Activated T-cell treated with anti-CD3 and anti-CD28 coated beads, Interleukin-2, amount 50 U/mL, for 4 hours (primary cell): ENCODE results near the gene CRISP3. TPM values are rescaled to one million over a fixed set of nuclear protein-coding genes. Genes with fewer than 3 reads are reported as not detected.
"Not testable (repeated sequence)": the region's sequence is repeated elsewhere in the genome, so short reads cannot be mapped to it uniquely, and the experiment has no call there.

Experiments used
- ATAC-seq, 2 donors: fragments of 200-7000 bp; cut with Tn5 transposase; one replicate each; pipeline ENCODE4 v1.10.0; 2021
- DNase-seq: peaks from one replicate; pipeline ENCODE4 v3.0.0-alpha.2; 2020
- H3K27me3 Mint-ChIP-seq: one replicate; pipeline ENCODE4 v1.8.0; 2021; ENCODE audit warnings: low read depth, mixed read lengths
- H3K36me3 Mint-ChIP-seq: one replicate; pipeline ENCODE4 v1.8.0; 2022; ENCODE audit warnings: mixed read lengths; ENCODE audit not compliant: insufficient read depth
- H3K4me1 Mint-ChIP-seq: one replicate; pipeline ENCODE4 v1.8.0; 2021; ENCODE audit warnings: low read depth, mixed read lengths
- H3K4me3 Mint-ChIP-seq: one replicate; pipeline ENCODE4 v1.8.0; 2021; ENCODE audit warnings: mild to moderate bottlenecking, moderate library complexity, mixed read lengths
- H3K9me3 Mint-ChIP-seq: one replicate; pipeline ENCODE4 v1.8.0; 2021; ENCODE audit warnings: mixed read lengths
- total RNA-seq, 3 donors: library from RNA; stranded (reverse); gene quantifications; one replicate each; pipeline ENCODE4 v1.2.1, GENCODE V29; 2021

Gene CRISP3
- total RNA-seq, 3 donors from 2014 or later: not detected

DNA sequence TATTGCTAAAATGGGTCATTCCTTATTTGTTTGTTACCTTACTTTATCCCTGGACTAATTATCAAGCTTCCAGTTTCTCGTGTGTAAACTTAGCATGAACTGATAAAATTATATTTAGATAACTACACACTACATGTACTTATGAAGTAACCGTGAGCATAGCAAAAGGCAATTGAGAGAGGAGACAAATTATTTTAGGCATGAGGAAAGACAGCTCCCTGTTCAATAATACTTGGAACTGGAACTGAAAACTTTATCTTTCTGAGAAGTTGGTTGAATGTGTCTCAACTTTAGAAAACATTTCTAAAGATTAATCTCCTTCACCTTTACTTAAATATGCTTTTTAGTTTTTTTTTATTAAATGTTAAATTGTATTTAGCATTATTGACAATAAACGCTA lies 11.4 kb downstream of the CRISP3 start:
- Mint-ChIP-seq H3K9me3 (peaks cover 4% of the 10 kb centered on the region), H3K4me1 (no peaks in the 10 kb centered on the region), H3K27me3 (no peaks in the 10 kb centered on the region), H3K4me3 (no peak overlapping the region), H3K36me3 (no peaks in the 10 kb centered on the region)
- ATAC-seq: no peak
- DNase-seq: no peak

- Mint-ChIP-seq H3K4me1 (no peaks in the 10 kb centered on the region), H3K9me3 (peaks cover 13% of the 10 kb centered on the region), H3K27me3 (no peaks in the 10 kb centered on the region), H3K36me3 (no peaks in the 10 kb centered on the region), H3K4me3 (no peak overlapping the region)
- DNase-seq: no peak
- ATAC-seq: no peak
Measured at GRCh38 chr6:49730251-49730650, 13.9 kb downstream of the CRISP3 start.

DNA sequence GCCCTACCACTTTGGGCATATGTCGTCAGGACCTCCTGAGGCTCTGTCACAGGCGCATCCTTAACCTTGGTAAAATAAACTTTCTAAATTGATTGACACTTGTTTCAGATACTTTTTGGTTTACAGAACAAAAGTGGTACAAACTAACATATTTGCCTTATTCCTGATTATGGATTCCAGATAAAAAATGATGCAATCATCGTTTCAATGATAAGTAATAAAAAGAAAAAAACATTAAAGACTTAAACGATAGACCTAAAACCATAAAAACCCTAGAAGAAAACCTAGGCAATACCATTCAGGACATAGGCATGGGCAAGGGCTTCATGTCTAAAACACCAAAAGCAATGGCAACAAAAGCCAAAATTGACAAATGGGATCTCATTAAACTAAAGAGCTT lies 20.3 kb downstream of the CRISP3 start:
- H3K27me3 Mint-ChIP-seq, H3K36me3 Mint-ChIP-seq: not testable (repeated sequence)
- H3K9me3 Mint-ChIP-seq: peaks cover 23% of the 10 kb centered on the region

DNA sequence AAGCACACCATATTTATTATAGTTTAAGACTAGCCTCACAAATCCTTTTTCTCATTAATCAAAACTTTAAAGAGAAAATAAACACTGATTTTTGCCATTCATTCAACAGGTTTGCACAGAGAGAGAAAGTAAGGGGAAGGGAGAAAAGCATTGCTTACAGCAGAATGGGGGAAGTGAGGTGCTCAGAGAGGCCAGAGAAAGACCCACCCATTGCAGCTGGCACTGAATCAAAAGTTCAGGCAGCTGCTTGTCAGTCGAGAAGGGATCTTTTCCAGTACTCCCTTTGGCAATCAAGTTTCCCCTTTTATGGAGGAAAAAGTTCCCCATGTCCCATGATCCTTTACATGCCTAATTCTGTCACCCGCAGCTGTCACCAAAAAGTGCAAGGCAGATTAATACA lies 22.9 kb downstream of the CRISP3 start:
- no peaks in the 10 kb centered on the region for H3K27me3 Mint-ChIP-seq
- no peak overlapping the region for H3K4me3 Mint-ChIP-seq

More for the DNA sequence above, 20.3 kb downstream of the CRISP3 start:
- not testable (repeated sequence) for ATAC-seq, DNase-seq, H3K4me3 Mint-ChIP-seq, H3K4me1 Mint-ChIP-seq

DNA sequence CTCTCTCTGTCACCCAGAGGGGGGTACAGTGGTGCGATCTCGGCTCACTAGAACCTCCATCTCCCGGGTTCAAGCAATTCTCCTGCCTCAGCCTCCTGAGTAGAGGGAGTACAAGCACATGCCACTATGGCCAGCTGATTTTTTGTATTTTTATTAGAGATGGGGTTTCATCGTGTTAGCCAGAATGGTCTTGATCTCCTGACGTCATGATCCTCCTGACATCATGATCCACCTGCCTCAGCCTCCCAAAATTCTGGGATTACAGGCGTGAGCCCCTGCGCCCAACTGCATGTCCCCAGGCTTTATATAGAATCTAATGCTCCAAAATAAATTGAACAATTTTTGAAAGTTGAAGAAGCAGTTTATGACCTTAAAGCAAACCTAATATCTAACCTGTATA lies 23.8 kb downstream of the CRISP3 start:
- no peak for DNase-seq
- Mint-ChIP-seq H3K27me3 (no peaks in the 10 kb centered on the region), H3K4me3 (no peak overlapping the region), H3K9me3 (peaks cover 9% of the 10 kb centered on the region), H3K36me3 (no peaks in the 10 kb centered on the region), H3K4me1 (no peaks in the 10 kb centered on the region)
- ATAC-seq: no peak

More for the DNA sequence above, 22.9 kb downstream of the CRISP3 start:
- Mint-ChIP-seq H3K36me3 (no peaks in the 10 kb centered on the region), H3K9me3 (peaks cover 14% of the 10 kb centered on the region), H3K4me1 (no peaks in the 10 kb centered on the region)
- ATAC-seq (no peak), DNase-seq (no peak)

GRCh38 chr6:49713346-49713745 lies 30.8 kb downstream of the CRISP3 start, which contains the start of gene CRISP2:
Gene CRISP2 (minus strand): TSS chr6:49713543. CDS start chr6:49709196, 4,347 bp downstream.
- Mint-ChIP-seq H3K36me3 (no peaks in the 10 kb centered on the region), H3K27me3 (no peaks in the 10 kb centered on the region), H3K4me3 (no peak within 1 kb of the TSS), H3K4me1 (no peaks in the 10 kb centered on the region), H3K9me3 (peaks cover 8% of the 10 kb centered on the region)
- ATAC-seq (no peak), DNase-seq (no peak)

GRCh38 chr6:49698478-49698877 lies 45.7 kb downstream of the CRISP3 start:
- H3K36me3 Mint-ChIP-seq: no peaks in the 10 kb centered on the region
- DNase-seq (no peak), ATAC-seq (no peak)
- H3K4me1 Mint-ChIP-seq: no peaks in the 10 kb centered on the region
- peaks cover 7% of the 10 kb centered on the region for H3K9me3 Mint-ChIP-seq
- H3K4me3 Mint-ChIP-seq: no peak overlapping the region
- H3K27me3 Mint-ChIP-seq: no peaks in the 10 kb centered on the region

GRCh38 chr6:49693512-49693911 lies 50.7 kb downstream of the CRISP3 start:
- Mint-ChIP-seq H3K36me3 (no peaks in the 10 kb centered on the region), H3K9me3 (peaks cover 21% of the 10 kb centered on the region), H3K4me3 (no peak overlapping the region), H3K4me1 (no peaks in the 10 kb centered on the region), H3K27me3 (no peaks in the 10 kb centered on the region)
- ATAC-seq (no peak), DNase-seq (no peak)

- no peaks in the 10 kb centered on the region for H3K27me3 Mint-ChIP-seq
- no peak for DNase-seq
- no peaks in the 10 kb centered on the region for H3K36me3 Mint-ChIP-seq
- no peak for ATAC-seq
- H3K4me3 Mint-ChIP-seq: no peak overlapping the region
- H3K9me3 Mint-ChIP-seq: peaks cover 21% of the 10 kb centered on the region
- no peaks in the 10 kb centered on the region for H3K4me1 Mint-ChIP-seq
Measured at GRCh38 chr6:49692534-49692933, 51.7 kb downstream of the CRISP3 start.

Other genes starting within 250 kb of the CRISP3 start
- not detected for gene GLYATL3, start 244.5 kb downstream of the CRISP3 start, total RNA-seq
- gene C6orf141, start 193.7 kb downstream of the CRISP3 start, total RNA-seq: under 1 TPM in 1 of 3 donors, not detected in 2; 0.25 TPM
- under 1 TPM in 2 of 3 donors, not detected in 1; 0.22 to 0.32 TPM for gene RHAG, start 107.5 kb downstream of the CRISP3 start, total RNA-seq
- gene CRISP2, start 30.8 kb downstream of the CRISP3 start, total RNA-seq: not detected
- gene PGK2, start 42.9 kb upstream of the CRISP3 start, total RNA-seq: not detected
- not detected for gene CRISP1, start 122.1 kb upstream of the CRISP3 start, total RNA-seq
- gene DEFB114, start 219.8 kb upstream of the CRISP3 start, total RNA-seq: not detected
- not detected for gene DEFB113, start 225.2 kb upstream of the CRISP3 start, total RNA-seq